IMR-90 (cell line): ENCODE results near the gene PARP1. TPM values are rescaled to one million over a fixed set of nuclear protein-coding genes. Genes with fewer than 3 reads are reported as not detected.

Experiments used
- ATAC-seq: fragments of 200-7000 bp; cut with Tn5 transposase; 2 replicates; pipeline ENCODE4 v1.9.1; 2020; ENCODE audit warnings: low read depth, mild to moderate bottlenecking, moderate library complexity
- BruUV-seq: library from RNA; stranded (reverse); fragments of 400-500 nt; replicated peaks from 2 replicates; lab custom pipeline; 2021; lab: Mats Ljungman, UMichigan
- CTCF ChIA-PET: fragments of 300-600 bp; formaldehyde crosslinking; extraction: SDS; loops from one replicate; lab custom pipeline; 2021; ENCODE audit warnings: antibody characterized with exemption; lab: Yijun Ruan, JAX
- POLR2A ChIA-PET: fragments of 300-600 bp; sonication (Branson Sonifier 250); formaldehyde crosslinking; loops from one replicate; lab custom pipeline; 2022; ENCODE audit warnings: antibody characterized with exemption; ENCODE audit not compliant: unreplicated experiment; lab: Charles Lee
- DNase-seq: peaks from one replicate; pipeline ENCODE4 v3.0.0; 2013
- H2AFZ ChIP-seq: replicated peaks from 2 replicates; pipeline ENCODE3; 2013; ENCODE audit warnings: low read length, mild to moderate bottlenecking; ENCODE audit not compliant: poor library complexity
- H2AK5ac ChIP-seq: 2 replicates; pipeline ENCODE4 v1.6.1; 2013; ENCODE audit warnings: low read depth, low read length, inconsistent platforms
- H2AK9ac ChIP-seq: replicated peaks from 2 replicates; pipeline ENCODE3; 2013; ENCODE audit warnings: mild to moderate bottlenecking, low read depth, low read length, moderate library complexity; ENCODE audit not compliant: poor library complexity
- H2BK120ac ChIP-seq: 2 replicates; pipeline ENCODE4 v1.6.1; 2013; ENCODE audit warnings: low read depth, low read length, inconsistent platforms
- H2BK15ac ChIP-seq: 3 replicates; pipeline ENCODE4 v1.6.1; 2013; ENCODE audit warnings: low read depth, low read length, inconsistent platforms
- H2BK20ac ChIP-seq: 2 replicates; pipeline ENCODE4 v1.6.1; 2013; ENCODE audit warnings: low read depth, mild to moderate bottlenecking, inconsistent platforms, low read length, moderate library complexity
- H2BK5ac ChIP-seq: 2 replicates; pipeline ENCODE4 v1.6.1; 2013; ENCODE audit warnings: mild to moderate bottlenecking, low read depth, low read length, inconsistent platforms; ENCODE audit not compliant: poor library complexity, severe bottlenecking
- H3K14ac ChIP-seq: replicated peaks from 2 replicates; pipeline ENCODE4 v1.6.1; 2013; ENCODE audit warnings: low read depth, low read length, inconsistent platforms
- H3K18ac ChIP-seq: 2 replicates; pipeline ENCODE4 v1.6.1; 2013; ENCODE audit warnings: low read depth, low read length, control low read depth
- H3K23ac ChIP-seq: 2 replicates; pipeline ENCODE4 v1.6.1; 2013; ENCODE audit warnings: low read depth, low read length, inconsistent platforms
- H3K27ac ChIP-seq: 2 replicates; pipeline ENCODE4 v1.5.1; 2013; ENCODE audit warnings: mild to moderate bottlenecking, control low read depth, low read length; ENCODE audit not compliant: insufficient read depth
- H3K27me3 ChIP-seq: 2 replicates; pipeline ENCODE4 v1.6.1; 2013; ENCODE audit warnings: low read length; ENCODE audit not compliant: control insufficient read depth, insufficient read depth
- H3K36me3 ChIP-seq: 2 replicates; pipeline ENCODE4 v1.6.1; 2013; ENCODE audit warnings: low read length, mixed read lengths; ENCODE audit not compliant: control insufficient read depth, insufficient read depth
- H3K4ac ChIP-seq: 2 replicates; pipeline ENCODE4 v1.6.1; 2013; ENCODE audit warnings: low read depth, low read length, inconsistent platforms
- H3K4me1 ChIP-seq: 2 replicates; pipeline ENCODE4 v1.6.1; 2013; ENCODE audit warnings: low read length, mixed read lengths; ENCODE audit not compliant: control insufficient read depth, insufficient read depth
- H3K4me2 ChIP-seq: 2 replicates; pipeline ENCODE4 v1.6.1; 2013; ENCODE audit warnings: low read depth, mild to moderate bottlenecking, control low read depth, low read length, moderate library complexity
- H3K4me3 ChIP-seq: 2 replicates; pipeline ENCODE4 v1.5.1; 2013; ENCODE audit warnings: low read depth, mild to moderate bottlenecking, control low read depth, low read length, moderate library complexity; ENCODE audit not compliant: insufficient read depth
- H3K56ac ChIP-seq: 2 replicates; pipeline ENCODE4 v1.6.1; 2013; ENCODE audit warnings: low read length, inconsistent platforms; ENCODE audit not compliant: insufficient read depth; ENCODE audit errors: extremely low read depth
- H3K79me1 ChIP-seq, 2 experiments: 2 replicates each; pipeline ENCODE4 v1.6.1; 2013; ENCODE audit warnings: low read length in 2 of 2, inconsistent platforms in 1 of 2, low read depth in 1 of 2
- H3K9ac ChIP-seq: 2 replicates; pipeline ENCODE4 v1.6.1; 2013; ENCODE audit warnings: low read depth, low read length, control low read depth
- H3K9me1 ChIP-seq: 2 replicates; pipeline ENCODE4 v1.6.1; 2013; ENCODE audit warnings: low read length, inconsistent platforms; ENCODE audit not compliant: insufficient read depth
- H3K9me3 ChIP-seq: 2 replicates; pipeline ENCODE4 v1.6.1; 2013; ENCODE audit warnings: low read length; ENCODE audit not compliant: control insufficient read depth, insufficient read depth
- H4K20me1 ChIP-seq: 2 replicates; pipeline ENCODE4 v1.6.1; 2013; ENCODE audit warnings: low read length, inconsistent platforms; ENCODE audit not compliant: insufficient read depth
- H4K5ac ChIP-seq: 2 replicates; pipeline ENCODE4 v1.6.1; 2013; ENCODE audit warnings: mild to moderate bottlenecking, low read depth, low read length, control low read depth
- H4K8ac ChIP-seq, 2 experiments: 2 replicates each; pipeline ENCODE4 v1.6.1; 2013; ENCODE audit warnings: low read depth in 2 of 2, low read length in 2 of 2, control low read depth in 1 of 2, inconsistent platforms in 1 of 2
- H4K91ac ChIP-seq: 2 replicates; pipeline ENCODE4 v1.6.1; 2013; ENCODE audit warnings: low read depth, low read length, inconsistent platforms; ENCODE audit not compliant: insufficient read depth
- BHLHE40 ChIP-seq: fragments of 150-350 bp; IDR thresholded peaks from 2 replicates; pipeline ENCODE4 v1.6.1; 2016; ENCODE audit warnings: mild to moderate bottlenecking, low read depth, low read length
- FOS ChIP-seq: fragments of 150-350 bp; IDR thresholded peaks from 2 replicates; pipeline ENCODE4 v1.6.1; 2016; ENCODE audit warnings: low read depth, low read length
- MAFK ChIP-seq: IDR thresholded peaks from 2 replicates; pipeline ENCODE4 v1.6.1; 2012; ENCODE audit warnings: low read depth, low read length, improper control_type of control experiment
- MAZ ChIP-seq: IDR thresholded peaks from 2 replicates; pipeline ENCODE4 v1.6.1; 2012; ENCODE audit warnings: low read depth, mild to moderate bottlenecking, low read length, improper control_type of control experiment, moderate library complexity, borderline replicate concordance
- MXI1 ChIP-seq: IDR thresholded peaks from 2 replicates; pipeline ENCODE4 v1.6.1; 2012; ENCODE audit warnings: low read depth, mild to moderate bottlenecking, low read length, moderate library complexity, borderline replicate concordance
- POLR2A ChIP-seq: IDR thresholded peaks from 2 replicates; pipeline ENCODE4 v1.6.1; 2012; ENCODE audit warnings: mild to moderate bottlenecking, low read depth, low read length
- RAD21 ChIP-seq: IDR thresholded peaks from 2 replicates; pipeline ENCODE4 v1.6.1; 2012; ENCODE audit warnings: low read length, improper control_type of control experiment
- RFX5 ChIP-seq: IDR thresholded peaks from 2 replicates; pipeline ENCODE4 v1.8.0; 2012; ENCODE audit warnings: low read depth, mild to moderate bottlenecking, low read length, moderate library complexity
- SMC3 ChIP-seq: fragments of 150-350 bp; IDR thresholded peaks from 2 replicates; pipeline ENCODE4 v1.6.1; 2016; ENCODE audit warnings: low read depth, mild to moderate bottlenecking, antibody characterized with exemption, low read length, moderate library complexity
- WGBS, 2 experiments: methylation state at CpG; one replicate each; pipeline versions ENCODE4 v1.1.5 to v1.1.7; 2013; ENCODE audit warnings: missing lambda C conversion rate in 2 of 2; ENCODE audit not compliant: insufficient read length in 1 of 2; ENCODE audit errors: extremely low coverage in 2 of 2; 5-methylcytosine and 5-hydroxymethylcytosine counted together
- dilution Hi-C: fragments of 300-500 bp; cut with HindIII; formaldehyde crosslinking; loops from one replicate; pipeline ENCODE4 v1.14.3; 2018; ENCODE audit warnings: low sequenced_read_pairs; ENCODE audit not compliant: unreplicated experiment
- in situ Hi-C: fragments of 300-500 bp; cut with MboI; formaldehyde crosslinking; loops from 3 replicates; pipeline ENCODE4 v1.14.3; 2019; ENCODE audit warnings: low sequenced_read_pairs, inconsistent platforms, mixed read lengths
- intact Hi-C: fragments of 100-400 bp; cut with micrococcal nuclease; formaldehyde crosslinking; loops from 2 replicates; pipeline ENCODE4 v1.10.0; 2022
- polyA plus RNA-seq, 3 experiments: library from polyadenylated mRNA; depleted of rRNA; stranded (reverse); fragments of >200 nt; gene quantifications; 2 replicates each; pipeline ENCODE4 v1.2.3, GENCODE V29; 2012; ENCODE audit warnings: low replicate concordance in 1 of 3
- total RNA-seq: library from RNA; depleted of rRNA; stranded (reverse); fragments of >200 nt; gene quantifications from 2 replicates; pipeline ENCODE4 v1.2.3, GENCODE V29; 2012
- TF ChIP-seq, protein P1 (sequence below): conservative IDR thresholded peaks from 2 replicates; pipeline ENCODE4 v1.5.1; 2012; ENCODE audit warnings: mild to moderate bottlenecking, low read depth, low read length, improper control_type of control experiment
- TF ChIP-seq, protein P2 (sequence below): fragments of 150-350 bp; IDR thresholded peaks from 2 replicates; pipeline ENCODE4 v1.6.1; 2017; ENCODE audit warnings: mild to moderate bottlenecking, antibody characterized with exemption, low read length, low read depth
- TF ChIP-seq, protein P3 (sequence below): fragments of 150-350 bp; IDR thresholded peaks from 2 replicates; pipeline ENCODE4 v1.6.1; 2016; ENCODE audit warnings: low read depth, mild to moderate bottlenecking, low read length, moderate library complexity, borderline replicate concordance

Gene PARP1
- total and polyA plus RNA-seq, 2 of the 4 experiments (the other 2 are of a cell fraction), result 86.5 to 105 TPM

DNA sequence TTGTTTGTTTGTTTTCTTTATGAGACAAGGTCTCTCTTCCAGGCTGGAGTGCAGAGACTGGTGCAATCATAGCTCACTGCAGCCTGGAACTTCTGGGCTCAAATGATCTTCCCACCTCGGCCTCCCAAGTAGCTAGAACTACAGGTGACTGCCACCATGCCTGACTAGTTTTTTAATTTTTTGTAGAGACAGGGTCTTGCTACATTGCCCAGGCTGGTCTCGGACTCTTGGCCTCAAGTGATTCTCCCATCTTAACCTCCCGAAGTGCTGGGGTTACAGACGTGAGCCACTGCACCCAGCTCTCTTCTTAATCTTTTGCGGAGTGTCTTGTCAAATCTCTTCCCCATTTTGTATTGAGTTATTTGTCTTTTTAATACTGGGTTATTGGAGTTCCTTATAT lies 32.6 kb upstream of the PARP1 start:
- H3K9me3 ChIP-seq, result no peaks in the 10 kb centered on the region
- no peaks in the 10 kb centered on the region for H3K36me3 ChIP-seq
- H2BK15ac ChIP-seq, result no peak overlapping the region
- no TSS peak for BruUV-seq
- H2AFZ ChIP-seq, result no peak overlapping the region
- no peak overlapping the region for H2BK20ac ChIP-seq
- H3K9me1 ChIP-seq, result no peaks in the 10 kb centered on the region
- no peak for ATAC-seq
- no peaks in the 10 kb centered on the region for H4K20me1 ChIP-seq
- H2AK5ac ChIP-seq, result no peak overlapping the region
- H3K27ac ChIP-seq, result no peak overlapping the region
- H4K91ac ChIP-seq, result no peak overlapping the region
- no peak for DNase-seq
- POLR2A ChIA-PET, result no interaction called here
- no peak overlapping the region for H3K9ac ChIP-seq
- in situ Hi-C loops (no loop called here), dilution Hi-C loops (no loop called here), intact Hi-C loops (no loop called here)
- H3K4me3 ChIP-seq, result no peak overlapping the region
- H3K4me2 ChIP-seq, result no peak overlapping the region
- H3K23ac ChIP-seq, result no peak overlapping the region
- no CpG with 5 or more reads among the region's 5 CpGs for WGBS, 2 experiments
- H2BK120ac ChIP-seq, result no peak overlapping the region
- H3K56ac ChIP-seq, result no peak overlapping the region
- no peak overlapping the region for H3K18ac ChIP-seq
- H4K5ac ChIP-seq, result no peak overlapping the region
- no peaks in the 10 kb centered on the region for H3K79me1 ChIP-seq
- TF ChIP-seq, protein P1, sequence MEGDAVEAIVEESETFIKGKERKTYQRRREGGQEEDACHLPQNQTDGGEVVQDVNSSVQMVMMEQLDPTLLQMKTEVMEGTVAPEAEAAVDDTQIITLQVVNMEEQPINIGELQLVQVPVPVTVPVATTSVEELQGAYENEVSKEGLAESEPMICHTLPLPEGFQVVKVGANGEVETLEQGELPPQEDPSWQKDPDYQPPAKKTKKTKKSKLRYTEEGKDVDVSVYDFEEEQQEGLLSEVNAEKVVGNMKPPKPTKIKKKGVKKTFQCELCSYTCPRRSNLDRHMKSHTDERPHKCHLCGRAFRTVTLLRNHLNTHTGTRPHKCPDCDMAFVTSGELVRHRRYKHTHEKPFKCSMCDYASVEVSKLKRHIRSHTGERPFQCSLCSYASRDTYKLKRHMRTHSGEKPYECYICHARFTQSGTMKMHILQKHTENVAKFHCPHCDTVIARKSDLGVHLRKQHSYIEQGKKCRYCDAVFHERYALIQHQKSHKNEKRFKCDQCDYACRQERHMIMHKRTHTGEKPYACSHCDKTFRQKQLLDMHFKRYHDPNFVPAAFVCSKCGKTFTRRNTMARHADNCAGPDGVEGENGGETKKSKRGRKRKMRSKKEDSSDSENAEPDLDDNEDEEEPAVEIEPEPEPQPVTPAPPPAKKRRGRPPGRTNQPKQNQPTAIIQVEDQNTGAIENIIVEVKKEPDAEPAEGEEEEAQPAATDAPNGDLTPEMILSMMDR, result no peak
- no peak for TF ChIP-seq MAZ
- TF ChIP-seq BHLHE40, result no peak
- TF ChIP-seq, protein P2, sequence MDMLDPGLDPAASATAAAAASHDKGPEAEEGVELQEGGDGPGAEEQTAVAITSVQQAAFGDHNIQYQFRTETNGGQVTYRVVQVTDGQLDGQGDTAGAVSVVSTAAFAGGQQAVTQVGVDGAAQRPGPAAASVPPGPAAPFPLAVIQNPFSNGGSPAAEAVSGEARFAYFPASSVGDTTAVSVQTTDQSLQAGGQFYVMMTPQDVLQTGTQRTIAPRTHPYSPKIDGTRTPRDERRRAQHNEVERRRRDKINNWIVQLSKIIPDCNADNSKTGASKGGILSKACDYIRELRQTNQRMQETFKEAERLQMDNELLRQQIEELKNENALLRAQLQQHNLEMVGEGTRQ, result no peak
- TF ChIP-seq MXI1, result no peak
- no peak for TF ChIP-seq SMC3
- TF ChIP-seq RFX5, result no peak
- TF ChIP-seq, protein P3, sequence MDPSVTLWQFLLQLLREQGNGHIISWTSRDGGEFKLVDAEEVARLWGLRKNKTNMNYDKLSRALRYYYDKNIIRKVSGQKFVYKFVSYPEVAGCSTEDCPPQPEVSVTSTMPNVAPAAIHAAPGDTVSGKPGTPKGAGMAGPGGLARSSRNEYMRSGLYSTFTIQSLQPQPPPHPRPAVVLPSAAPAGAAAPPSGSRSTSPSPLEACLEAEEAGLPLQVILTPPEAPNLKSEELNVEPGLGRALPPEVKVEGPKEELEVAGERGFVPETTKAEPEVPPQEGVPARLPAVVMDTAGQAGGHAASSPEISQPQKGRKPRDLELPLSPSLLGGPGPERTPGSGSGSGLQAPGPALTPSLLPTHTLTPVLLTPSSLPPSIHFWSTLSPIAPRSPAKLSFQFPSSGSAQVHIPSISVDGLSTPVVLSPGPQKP, result no peak
- no peak for TF ChIP-seq RAD21
- TF ChIP-seq POLR2A, result no peak
- TF ChIP-seq MAFK, result no peak
- TF ChIP-seq FOS, result no peak
- no peak overlapping the region for H4K8ac ChIP-seq
- H3K14ac ChIP-seq, result no peak overlapping the region
- CTCF ChIA-PET, result no interaction called here
- no peak overlapping the region for H2BK5ac ChIP-seq
- H3K4me1 ChIP-seq, result no peaks in the 10 kb centered on the region
- H3K27me3 ChIP-seq, result peaks cover 17% of the 10 kb centered on the region
- no peak overlapping the region for H3K4ac ChIP-seq
- H2AK9ac ChIP-seq, result no peak overlapping the region
